ENCODE measurements around the gene BSPH1.
"Not testable (repeated sequence)": the region's sequence is repeated elsewhere in the genome, so short reads cannot be mapped to it uniquely, and the experiment has no call there.

Gene BSPH1

GRCh38 chr19:47992070-47992469 is at the start of gene BSPH1:
TSS of gene BSPH1 (minus strand) at chr19:47992170. CDS start at chr19:47992081, 89 bp downstream.
- no peak for DNase-seq

- no peak for DNase-seq
Observed at GRCh38 chr19:48036765-48037164, 44.8 kb upstream of the BSPH1 start.

GRCh38 chr19:48033604-48034003 is 41.6 kb upstream of the BSPH1 start:
- DNase-seq = no peak

- DNase-seq = no peak
Observed at GRCh38 chr19:48030073-48030472, 38.1 kb upstream of the BSPH1 start.

- no peak for DNase-seq
Observed at GRCh38 chr19:48029431-48029830, 37.5 kb upstream of the BSPH1 start.

- no peak for DNase-seq
Observed at GRCh38 chr19:48025480-48025879, 33.5 kb upstream of the BSPH1 start.

GRCh38 chr19:48023518-48023917 is 31.5 kb upstream of the BSPH1 start:
- DNase-seq = no peak

GRCh38 chr19:48023011-48023410 is 31.0 kb upstream of the BSPH1 start:
- no peak for DNase-seq

- DNase-seq = no peak
Observed at GRCh38 chr19:48020686-48021085, 28.7 kb upstream of the BSPH1 start.

- no peak for DNase-seq
Observed at GRCh38 chr19:48010932-48011758, 19.2 kb upstream of the BSPH1 start.

GRCh38 chr19:48006762-48007161 is 14.8 kb upstream of the BSPH1 start:
- DNase-seq = no peak

- no peak for DNase-seq
Observed at GRCh38 chr19:48004236-48004635, 12.3 kb upstream of the BSPH1 start.

GRCh38 chr19:48000846-48001245 is 8.9 kb upstream of the BSPH1 start:
- DNase-seq = no peak

GRCh38 chr19:47998800-47999199 is 6.8 kb upstream of the BSPH1 start:
- DNase-seq = no peak

GRCh38 chr19:47996230-47996727 is 4.3 kb upstream of the BSPH1 start:
- no peak for DNase-seq

- no peak for DNase-seq
Observed at GRCh38 chr19:47994209-47994802, 2.3 kb upstream of the BSPH1 start, which contains the start of gene ELSPBP1. TSS of gene ELSPBP1 (plus strand) at chr19:47994632. CDS start at chr19:48008668, 14,036 bp downstream.

- no peak for DNase-seq
Observed at GRCh38 chr19:47991191-47991808, 670 bp downstream of the BSPH1 start.

- DNase-seq = no peak
Observed at GRCh38 chr19:47973529-47973928, 18.4 kb downstream of the BSPH1 start.

- DNase-seq = not testable (repeated sequence)
Observed at GRCh38 chr19:47955936-47956335, 36.0 kb downstream of the BSPH1 start.

- not testable (repeated sequence) for DNase-seq
Observed at GRCh38 chr19:47952132-47952531, 39.8 kb downstream of the BSPH1 start.

- not testable (repeated sequence) for DNase-seq
Observed at GRCh38 chr19:47949852-47950521, 42.0 kb downstream of the BSPH1 start.

GRCh38 chr19:47928581-47928980 is 63.4 kb downstream of the BSPH1 start:
- DNase-seq = not testable (repeated sequence)

- not testable (repeated sequence) for DNase-seq
Observed at GRCh38 chr19:47920107-47920506, 71.9 kb downstream of the BSPH1 start.

Measured in hippocampal formation (tissue), 2 donors.